Suprapubic skin (tissue), 3 donors: ENCODE data around the gene CAPZB.

Source experiments
- CTCF ChIP-seq, 2 donors: fragments of 200-600 bp in 1 of 2; fragments of 450-650 bp in 1 of 2; sonication (generic) in 1 of 2; IDR thresholded peaks; one replicate each; pipeline ENCODE4 v1.5.1; 2016 to 2019; ENCODE audit warnings: antibody characterized with exemption in 2 of 2, mild to moderate bottlenecking in 1 of 2, moderate library complexity in 1 of 2
- POLR2A ChIP-seq, 2 donors: fragments of 450-650 bp; IDR thresholded peaks; one replicate each; pipeline ENCODE4 v1.6.1; 2017; ENCODE audit warnings: antibody characterized with exemption in 2 of 2, mild to moderate bottlenecking in 2 of 2, moderate library complexity in 2 of 2

GRCh38 chr1:19357299-19357986, 127.9 kb downstream of the CAPZB start:
- TF ChIP-seq POLR2A (IDR thresholded peaks at IDR 0.05) (no peak), CTCF (IDR thresholded peaks at IDR 0.05) (no peak)
